ENCODE measurements around the gene NCAPD3. TPM values are rescaled to one million over a fixed set of nuclear protein-coding genes. Genes with fewer than 3 reads are reported as not detected.

The NCAPD3 gene
- polyA plus RNA-seq, 3 donors = 4.0 to 15.2 (median 6.0) TPM

DNA sequence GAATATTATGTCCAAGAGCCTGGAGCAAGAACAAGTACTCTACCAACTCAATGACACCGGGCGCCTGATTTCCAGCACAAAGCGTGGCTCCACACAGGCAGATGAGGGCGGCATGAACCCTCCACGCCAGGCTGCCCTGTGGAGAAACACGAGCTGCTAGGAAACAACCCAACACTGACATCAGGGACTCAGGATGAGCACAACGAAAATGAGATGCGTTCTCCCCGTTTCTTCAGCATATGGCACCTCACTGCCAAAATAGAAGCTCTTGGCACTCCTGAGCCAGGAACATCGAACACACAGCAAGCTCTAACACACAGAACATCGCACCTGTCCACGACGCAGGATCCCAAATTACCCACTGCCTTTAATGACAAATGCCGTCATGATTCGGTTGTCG lies 68.3 kb downstream of the NCAPD3 start:
- H3K27ac Mint-ChIP-seq = peak overlapping the region in 1 of 7 donors; percentile 15
- TF ChIP-seq, protein P1, sequence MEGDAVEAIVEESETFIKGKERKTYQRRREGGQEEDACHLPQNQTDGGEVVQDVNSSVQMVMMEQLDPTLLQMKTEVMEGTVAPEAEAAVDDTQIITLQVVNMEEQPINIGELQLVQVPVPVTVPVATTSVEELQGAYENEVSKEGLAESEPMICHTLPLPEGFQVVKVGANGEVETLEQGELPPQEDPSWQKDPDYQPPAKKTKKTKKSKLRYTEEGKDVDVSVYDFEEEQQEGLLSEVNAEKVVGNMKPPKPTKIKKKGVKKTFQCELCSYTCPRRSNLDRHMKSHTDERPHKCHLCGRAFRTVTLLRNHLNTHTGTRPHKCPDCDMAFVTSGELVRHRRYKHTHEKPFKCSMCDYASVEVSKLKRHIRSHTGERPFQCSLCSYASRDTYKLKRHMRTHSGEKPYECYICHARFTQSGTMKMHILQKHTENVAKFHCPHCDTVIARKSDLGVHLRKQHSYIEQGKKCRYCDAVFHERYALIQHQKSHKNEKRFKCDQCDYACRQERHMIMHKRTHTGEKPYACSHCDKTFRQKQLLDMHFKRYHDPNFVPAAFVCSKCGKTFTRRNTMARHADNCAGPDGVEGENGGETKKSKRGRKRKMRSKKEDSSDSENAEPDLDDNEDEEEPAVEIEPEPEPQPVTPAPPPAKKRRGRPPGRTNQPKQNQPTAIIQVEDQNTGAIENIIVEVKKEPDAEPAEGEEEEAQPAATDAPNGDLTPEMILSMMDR (IDR thresholded peaks at IDR 0.05) = no peak
- 87% methylated on average over 9 of the region's 16 CpGs for WGBS (ENCODE audit: insufficient coverage)
- H3K4me3 ChIP-seq (replicated peaks in 1 of 3; ENCODE audit: low read depth in 2 of 3, low read length in 3 of 3) = no peak overlapping the region
- peaks cover 48 to 98% of the 10 kb centered on the region in 2 donors for H3K36me3 ChIP-seq (replicated peaks in 1 of 2; ENCODE audit: control insufficient read depth in 1 of 2, insufficient read depth in 2 of 2, low read length in 2 of 2)
- no peak overlapping the region for H3K27ac ChIP-seq (ENCODE audit: low read depth in 1 of 2, low read length in 2 of 2)
- H3K9ac ChIP-seq (ENCODE audit: insufficient read depth, low read length, poor library complexity, severe bottlenecking) = no peak overlapping the region
- peaks cover 86 to 89% of the 10 kb centered on the region in 2 donors for H3K36me3 Mint-ChIP-seq
- no peak overlapping the region for H3K4me3 Mint-ChIP-seq
- H3K27me3 ChIP-seq (ENCODE audit: control insufficient read depth in 2 of 2, insufficient read depth in 2 of 2, low read length in 2 of 2) = no peaks in the 10 kb centered on the region
- H3K9me3 Mint-ChIP-seq = peaks cover 0 to 3% (median 0%) of the 10 kb centered on the region in 7 donors
- no peaks in the 10 kb centered on the region for H3K27me3 Mint-ChIP-seq (ENCODE audit: low read depth in 3 of 3)
- no peak for DNase-seq
- no peaks in the 10 kb centered on the region for H3K9me3 ChIP-seq (replicated peaks in 1 of 2; ENCODE audit: control insufficient read depth in 1 of 2, insufficient read depth in 1 of 2, low read length in 2 of 2)
- no peaks in the 10 kb centered on the region for H4K20me1 ChIP-seq (ENCODE audit: insufficient read depth, low read length)
- intact Hi-C loops (cut with micrococcal nuclease) = no loop called here
- H3K79me2 ChIP-seq (ENCODE audit: insufficient read depth, low read length) = no peaks in the 10 kb centered on the region
- peaks cover 14% of the 10 kb centered on the region for H3K4me1 Mint-ChIP-seq
- no peak overlapping the region for H3K4me2 ChIP-seq (replicated peaks; ENCODE audit: extremely low read depth, low read length, poor library complexity, severe bottlenecking)
- no peak overlapping the region for H2AFZ ChIP-seq (ENCODE audit: insufficient read depth, low read depth, low read length, poor library complexity, severe bottlenecking)
- H3K4me1 ChIP-seq (ENCODE audit: control insufficient read depth in 1 of 2, insufficient read depth in 2 of 2, low read length in 2 of 2) = peaks cover 0 to 7% of the 10 kb centered on the region in 2 donors

DNA sequence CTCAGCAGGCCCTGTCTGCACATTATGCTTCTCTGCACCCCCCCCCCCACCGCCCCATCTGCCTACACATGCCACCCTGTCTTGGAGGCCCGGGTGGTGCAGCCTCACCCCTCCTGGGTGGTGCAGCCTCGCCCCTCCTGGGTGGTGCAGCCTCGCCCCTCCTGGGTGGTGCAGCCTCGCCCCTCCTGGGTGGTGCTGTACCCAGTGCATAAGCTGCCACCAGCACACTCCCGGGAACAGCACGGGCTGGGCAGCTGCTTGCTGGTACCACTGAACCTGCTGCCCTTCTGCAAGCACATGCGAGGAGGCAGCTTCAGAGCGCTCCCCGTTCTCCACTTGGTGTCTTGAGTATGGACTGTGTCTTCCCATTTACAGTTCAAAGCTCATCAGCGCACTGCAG lies 69.3 kb downstream of the NCAPD3 start:
- Histone ChIP-seq H3K4me2 (replicated peaks; ENCODE audit: extremely low read depth, low read length, poor library complexity, severe bottlenecking) (no peak overlapping the region), H3K4me3 (replicated peaks in 1 of 3; ENCODE audit: low read depth in 2 of 3, low read length in 3 of 3) (no peak overlapping the region), H3K36me3 (replicated peaks in 1 of 2; ENCODE audit: control insufficient read depth in 1 of 2, insufficient read depth in 2 of 2, low read length in 2 of 2) (peaks cover 38 to 96% of the 10 kb centered on the region in 2 donors), H3K27ac (ENCODE audit: low read depth in 1 of 2, low read length in 2 of 2) (no peak overlapping the region), H3K9ac (ENCODE audit: insufficient read depth, low read length, poor library complexity, severe bottlenecking) (no peak overlapping the region), H3K9me3 (replicated peaks in 1 of 2; ENCODE audit: control insufficient read depth in 1 of 2, insufficient read depth in 1 of 2, low read length in 2 of 2) (no peaks in the 10 kb centered on the region), H4K20me1 (ENCODE audit: insufficient read depth, low read length) (no peaks in the 10 kb centered on the region), H2AFZ (ENCODE audit: insufficient read depth, low read depth, low read length, poor library complexity, severe bottlenecking) (no peak overlapping the region), H3K79me2 (ENCODE audit: insufficient read depth, low read length) (no peaks in the 10 kb centered on the region), H3K4me1 (ENCODE audit: control insufficient read depth in 1 of 2, insufficient read depth in 2 of 2, low read length in 2 of 2) (peaks cover 0 to 7% of the 10 kb centered on the region in 2 donors), H3K27me3 (ENCODE audit: control insufficient read depth in 2 of 2, insufficient read depth in 2 of 2, low read length in 2 of 2) (no peaks in the 10 kb centered on the region)
- TF ChIP-seq, protein P1 (IDR thresholded peaks at IDR 0.05) = no peak
- 96% methylated on average over 9 of the region's 11 CpGs for WGBS (ENCODE audit: insufficient coverage)
- Mint-ChIP-seq H3K27ac (no peak overlapping the region), H3K4me3 (no peak overlapping the region), H3K4me1 (peaks cover 14% of the 10 kb centered on the region), H3K36me3 (peaks cover 79 to 86% of the 10 kb centered on the region in 2 donors), H3K9me3 (peaks cover 0 to 3% (median 0%) of the 10 kb centered on the region in 7 donors), H3K27me3 (ENCODE audit: low read depth in 3 of 3) (no peaks in the 10 kb centered on the region)
- DNase-seq = no peak
- intact Hi-C loops (cut with micrococcal nuclease) = no loop called here

Data from CD14-positive monocyte (primary cell).